GM23338 (cell line): ENCODE measurements around the gene CFAP410. TPM values are rescaled to one million over a fixed set of nuclear protein-coding genes. Genes with fewer than 3 reads are reported as not detected.

ENCODE experiments used
- ATAC-seq: fragments of 200-7000 bp; cut with Tn5 transposase; 3 replicates; pipeline ENCODE4 v1.9.1; 2020
- DNase-seq: peaks from one replicate; pipeline ENCODE4 v3.0.0-alpha.2; 2015; ENCODE audit warnings: low spot score
- H2AFZ ChIP-seq: fragments of 200-600 bp; sonication (generic); 2 replicates; pipeline ENCODE4 v1.8.0; 2016; ENCODE audit warnings: antibody characterized with exemption, mild to moderate bottlenecking, moderate library complexity
- H3F3A ChIP-seq: fragments of 200-600 bp; sonication (generic); replicated peaks from 2 replicates; pipeline ENCODE4 v1.8.0; 2017; ENCODE audit warnings: antibody characterized with exemption, mixed run types, low read depth
- H3K27ac ChIP-seq: fragments of 200-600 bp; sonication (generic); 2 replicates; pipeline ENCODE4 v1.6.1; 2016; ENCODE audit warnings: low read depth
- H3K27me3 ChIP-seq: fragments of 200-600 bp; sonication (generic); 2 replicates; pipeline ENCODE4 v1.8.0; 2016; ENCODE audit warnings: mild to moderate bottlenecking, mixed run types, moderate library complexity; ENCODE audit not compliant: insufficient read depth
- H3K36me3 ChIP-seq: fragments of 200-600 bp; sonication (generic); 2 replicates; pipeline ENCODE4 v1.8.0; 2016; ENCODE audit warnings: mild to moderate bottlenecking; ENCODE audit not compliant: insufficient read depth
- H3K4me1 ChIP-seq: fragments of 200-600 bp; sonication (generic); 2 replicates; pipeline ENCODE4 v1.8.0; 2016; ENCODE audit warnings: mild to moderate bottlenecking, moderate library complexity; ENCODE audit not compliant: insufficient read depth
- H3K4me2 ChIP-seq: fragments of 200-600 bp; sonication (generic); 2 replicates; pipeline ENCODE4 v1.7.1; 2017; ENCODE audit warnings: mixed run types
- H3K4me3 ChIP-seq: fragments of 200-600 bp; sonication (generic); 2 replicates; pipeline ENCODE4 v1.6.1; 2016; ENCODE audit warnings: mixed run types
- H3K79me2 ChIP-seq: fragments of 200-600 bp; sonication (generic); replicated peaks from 2 replicates; pipeline ENCODE4 v1.8.0; 2017; ENCODE audit warnings: mild to moderate bottlenecking; ENCODE audit not compliant: insufficient read depth
- H3K9me2 ChIP-seq: fragments of 200-600 bp; sonication (generic); 2 replicates; pipeline ENCODE4 v1.8.0; 2017; ENCODE audit not compliant: insufficient read depth
- H4K20me1 ChIP-seq: fragments of 200-600 bp; sonication (generic); replicated peaks from 2 replicates; pipeline ENCODE4 v1.8.0; 2017; ENCODE audit warnings: mild to moderate bottlenecking; ENCODE audit not compliant: insufficient read depth
- H3K27ac Mint-ChIP-seq: 2 replicates; pipeline ENCODE4 v1.8.0; 2020; ENCODE audit warnings: inconsistent platforms, mild to moderate bottlenecking, moderate library complexity, mixed read lengths
- H3K27me3 Mint-ChIP-seq: 3 replicates; pipeline ENCODE4 v1.8.0; 2022; ENCODE audit warnings: low read depth, mild to moderate bottlenecking, moderate library complexity, mixed read lengths, inconsistent platforms; ENCODE audit not compliant: insufficient read depth, poor library complexity
- H3K36me3 Mint-ChIP-seq: 3 replicates; pipeline ENCODE4 v1.8.0; 2021; ENCODE audit warnings: low read depth, mild to moderate bottlenecking, inconsistent platforms, moderate library complexity, mixed read lengths
- H3K4me1 Mint-ChIP-seq: 3 replicates; pipeline ENCODE4 v1.8.0; 2020; ENCODE audit warnings: mild to moderate bottlenecking, inconsistent platforms, mixed read lengths
- H3K4me3 Mint-ChIP-seq: 3 replicates; pipeline ENCODE4 v1.8.0; 2021; ENCODE audit warnings: moderate library complexity, mild to moderate bottlenecking, inconsistent platforms, mixed read lengths
- H3K9me3 Mint-ChIP-seq: 3 replicates; pipeline ENCODE4 v1.8.0; 2020; ENCODE audit warnings: moderate library complexity, mild to moderate bottlenecking, inconsistent platforms, mixed read lengths
- CTCF ChIP-seq, 2 experiments: fragments of 200-600 bp in 1 of 2; sonication (generic) in 1 of 2; conservative IDR thresholded peaks; 2 replicates each; pipeline versions ENCODE4 v1.5.1 to v1.6.1; 2016 to 2017; ENCODE audit warnings: antibody characterized with exemption in 2 of 2, low read depth in 2 of 2, mild to moderate bottlenecking in 2 of 2, moderate library complexity in 1 of 2
- NANOG ChIP-seq: IDR thresholded peaks from 2 replicates; pipeline ENCODE4 v1.6.1; 2016; ENCODE audit warnings: antibody characterized with exemption, borderline replicate concordance
- ZNF331 ChIP-seq: fragments of 250-450 bp; sonication (Bioruptor Pico); IDR thresholded peaks from 2 replicates; pipeline ENCODE4 v1.5.0; 2020; ENCODE audit warnings: low read depth, mild to moderate bottlenecking, moderate library complexity
- ZNF462 ChIP-seq: fragments of 250-450 bp; sonication (Bioruptor Pico); IDR thresholded peaks from 2 replicates; pipeline ENCODE4 v1.5.0; 2020; ENCODE audit warnings: mild to moderate bottlenecking, moderate library complexity
- polyA plus RNA-seq: library from polyadenylated mRNA; unstranded; fragments of >200 nt; fragmentation: Nextera tagmentation; extraction: Ambion mirVana; gene quantifications from 2 replicates; pipeline ENCODE4 v1.2.1, GENCODE V29; 2016
- total RNA-seq: library from RNA; depleted of rRNA; stranded (reverse); fragments of >200 nt; shearing (Covaris generic); gene quantifications from 2 replicates; pipeline ENCODE4 v1.2.3, GENCODE V29; 2014
- TF ChIP-seq, protein P1 (sequence below): IDR thresholded peaks from one replicate; pipeline ENCODE4 v1.6.1; 2018; ENCODE audit warnings: antibody characterized with exemption; ENCODE audit not compliant: unreplicated experiment

Gene CFAP410
- total and polyA plus RNA-seq, 2 experiments from 2014 or later: 11.0 to 24.0 TPM

DNA sequence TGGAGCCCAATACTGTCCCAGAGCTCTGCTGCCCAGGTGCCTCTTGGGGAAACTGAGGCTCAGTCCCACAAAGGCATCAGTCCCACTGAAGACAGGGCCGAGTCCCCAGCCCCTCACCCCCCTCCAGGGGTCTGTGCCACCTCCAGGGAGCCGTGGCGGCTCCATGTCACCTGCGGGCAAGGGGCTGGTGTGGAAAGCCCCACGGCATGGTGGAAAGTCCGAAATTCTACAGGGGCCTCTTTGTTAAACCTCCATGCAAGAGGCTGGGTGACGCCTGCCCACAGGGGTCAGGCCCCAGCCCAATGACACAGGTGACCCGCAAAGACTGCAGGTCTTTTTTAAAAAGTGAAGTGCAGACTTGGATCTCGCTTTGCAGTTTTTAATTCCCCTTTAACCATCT is 56.8 kb downstream of the CFAP410 start:
- H3K27me3 ChIP-seq: peaks cover 11% of the 10 kb centered on the region; the same call in 1 of the 2 replicates
- no peaks in the 10 kb centered on the region for H3K79me2 ChIP-seq
- H3K4me1 ChIP-seq: peaks cover 5% of the 10 kb centered on the region
- DNase-seq (no peak), ATAC-seq (no peak)
- peaks cover 11% of the 10 kb centered on the region for H3K27me3 Mint-ChIP-seq
- H3K4me3 Mint-ChIP-seq: no peak overlapping the region
- H3K4me3 ChIP-seq: no peak overlapping the region
- H3K36me3 Mint-ChIP-seq: no peaks in the 10 kb centered on the region
- no peak overlapping the region; the same call in 1 of the 2 replicates for H2AFZ ChIP-seq
- no peaks in the 10 kb centered on the region for H3K9me3 Mint-ChIP-seq
- peaks cover 16% of the 10 kb centered on the region for H3K4me1 Mint-ChIP-seq
- no peak overlapping the region for H3K27ac Mint-ChIP-seq
- H3K4me2 ChIP-seq: no peak overlapping the region
- TF ChIP-seq ZNF331 (CRISPR knock-in tag) (no peak), ZNF462 (CRISPR knock-in tag) (no peak)
- no peaks in the 10 kb centered on the region for H3K36me3 ChIP-seq
- no peaks in the 10 kb centered on the region for H3F3A ChIP-seq
- H3K27ac ChIP-seq: no peak overlapping the region
- H3K9me2 ChIP-seq: no peaks in the 10 kb centered on the region
- H4K20me1 ChIP-seq: no peaks in the 10 kb centered on the region

GRCh38 chr21:44281801-44282200 is 57.4 kb downstream of the CFAP410 start:
- Histone ChIP-seq H3K27ac (no peak overlapping the region), H3K36me3 (no peaks in the 10 kb centered on the region), H3K4me3 (no peak overlapping the region), H3K9me2 (no peaks in the 10 kb centered on the region), H2AFZ (no peak overlapping the region), H3K27me3 (peaks cover 11% of the 10 kb centered on the region; the same call in 1 of the 2 replicates), H3K4me1 (peaks cover 5% of the 10 kb centered on the region), H3K79me2 (no peaks in the 10 kb centered on the region), H4K20me1 (no peaks in the 10 kb centered on the region), H3F3A (no peaks in the 10 kb centered on the region), H3K4me2 (no peak overlapping the region)
- H3K4me3 Mint-ChIP-seq: no peak overlapping the region
- H3K9me3 Mint-ChIP-seq: no peaks in the 10 kb centered on the region
- ATAC-seq (no peak), DNase-seq (no peak)
- H3K36me3 Mint-ChIP-seq: no peaks in the 10 kb centered on the region
- H3K27ac Mint-ChIP-seq: no peak overlapping the region
- peaks cover 16% of the 10 kb centered on the region for H3K4me1 Mint-ChIP-seq
- peaks cover 13% of the 10 kb centered on the region for H3K27me3 Mint-ChIP-seq
- TF ChIP-seq, protein P1, sequence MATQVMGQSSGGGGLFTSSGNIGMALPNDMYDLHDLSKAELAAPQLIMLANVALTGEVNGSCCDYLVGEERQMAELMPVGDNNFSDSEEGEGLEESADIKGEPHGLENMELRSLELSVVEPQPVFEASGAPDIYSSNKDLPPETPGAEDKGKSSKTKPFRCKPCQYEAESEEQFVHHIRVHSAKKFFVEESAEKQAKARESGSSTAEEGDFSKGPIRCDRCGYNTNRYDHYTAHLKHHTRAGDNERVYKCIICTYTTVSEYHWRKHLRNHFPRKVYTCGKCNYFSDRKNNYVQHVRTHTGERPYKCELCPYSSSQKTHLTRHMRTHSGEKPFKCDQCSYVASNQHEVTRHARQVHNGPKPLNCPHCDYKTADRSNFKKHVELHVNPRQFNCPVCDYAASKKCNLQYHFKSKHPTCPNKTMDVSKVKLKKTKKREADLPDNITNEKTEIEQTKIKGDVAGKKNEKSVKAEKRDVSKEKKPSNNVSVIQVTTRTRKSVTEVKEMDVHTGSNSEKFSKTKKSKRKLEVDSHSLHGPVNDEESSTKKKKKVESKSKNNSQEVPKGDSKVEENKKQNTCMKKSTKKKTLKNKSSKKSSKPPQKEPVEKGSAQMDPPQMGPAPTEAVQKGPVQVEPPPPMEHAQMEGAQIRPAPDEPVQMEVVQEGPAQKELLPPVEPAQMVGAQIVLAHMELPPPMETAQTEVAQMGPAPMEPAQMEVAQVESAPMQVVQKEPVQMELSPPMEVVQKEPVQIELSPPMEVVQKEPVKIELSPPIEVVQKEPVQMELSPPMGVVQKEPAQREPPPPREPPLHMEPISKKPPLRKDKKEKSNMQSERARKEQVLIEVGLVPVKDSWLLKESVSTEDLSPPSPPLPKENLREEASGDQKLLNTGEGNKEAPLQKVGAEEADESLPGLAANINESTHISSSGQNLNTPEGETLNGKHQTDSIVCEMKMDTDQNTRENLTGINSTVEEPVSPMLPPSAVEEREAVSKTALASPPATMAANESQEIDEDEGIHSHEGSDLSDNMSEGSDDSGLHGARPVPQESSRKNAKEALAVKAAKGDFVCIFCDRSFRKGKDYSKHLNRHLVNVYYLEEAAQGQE: no peak
- TF ChIP-seq CTCF (conservative IDR thresholded peaks at IDR 0.05; ENCODE audit: low read depth in 2 of 2): no peak
- no peak for TF ChIP-seq NANOG
